Nucleus accumbens (tissue), 56 donors: ENCODE measurements around the gene PEAR1.
"Not testable (repeated sequence)": the region's sequence is repeated elsewhere in the genome, so short reads cannot be mapped to it uniquely, and the experiment has no call there.

ENCODE experiments used
- DNase-seq, 56 donors: peaks; one replicate each; lab custom pipeline; 2025; lab: John Stamatoyannopoulos, UW

PEAR1 gene

GRCh38 chr1:156912861-156913808 lies 19.6 kb downstream of the PEAR1 start:
- DNase-seq, result peak in 7 of 56 donors; percentile 4 to 37 (median 21)

DNA sequence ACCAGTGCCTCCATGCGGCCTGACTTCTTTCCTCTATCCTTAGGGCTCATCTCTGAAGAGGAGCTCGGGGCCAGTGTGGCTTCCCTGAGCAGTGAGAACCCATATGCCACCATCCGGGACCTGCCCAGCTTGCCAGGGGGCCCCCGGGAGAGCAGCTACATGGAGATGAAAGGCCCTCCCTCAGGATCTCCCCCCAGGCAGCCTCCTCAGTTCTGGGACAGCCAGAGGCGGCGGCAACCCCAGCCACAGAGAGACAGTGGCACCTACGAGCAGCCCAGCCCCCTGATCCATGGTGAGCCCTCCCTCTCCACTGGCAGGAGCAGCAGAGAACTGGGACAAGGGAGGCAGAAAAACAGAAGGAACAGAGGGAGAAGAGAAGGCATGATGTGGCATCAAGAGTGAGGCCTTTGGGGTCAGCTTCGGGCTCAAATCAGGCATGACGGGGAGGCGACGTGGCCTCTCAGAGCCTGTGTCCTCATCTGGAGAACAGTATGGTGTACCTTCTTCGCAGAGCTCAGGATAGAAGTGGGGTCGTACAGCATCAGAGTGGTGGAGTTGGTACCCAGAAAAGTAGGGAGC lies 20.4 kb downstream of the PEAR1 start:
- no peak for DNase-seq

DNA sequence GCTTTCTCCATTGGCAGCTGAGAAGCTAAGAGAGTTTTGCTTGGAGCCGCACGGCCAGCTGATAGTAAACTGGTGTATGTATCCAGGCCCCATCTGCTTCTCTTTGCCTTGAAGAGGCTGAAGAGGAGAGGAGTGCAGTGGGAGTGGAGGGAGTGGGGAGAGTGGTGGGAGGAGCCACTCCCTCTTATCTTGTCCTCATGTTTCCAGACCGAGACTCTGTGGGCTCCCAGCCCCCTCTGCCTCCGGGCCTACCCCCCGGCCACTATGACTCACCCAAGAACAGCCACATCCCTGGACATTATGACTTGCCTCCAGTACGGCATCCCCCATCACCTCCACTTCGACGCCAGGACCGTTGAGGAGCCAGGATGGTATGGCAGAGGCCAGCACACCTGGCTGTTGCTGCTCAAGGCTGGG lies 20.9 kb downstream of the PEAR1 start:
- DNase-seq, result no peak

GRCh38 chr1:156920233-156921052 lies 26.9 kb downstream of the PEAR1 start, which contains the start of gene LRRC71:
TSS of gene LRRC71 (plus strand) at chr1:156920632. CDS start at chr1:156920804, 172 bp downstream.
- DNase-seq, result peak in 35 of 56 donors; percentile 5 to 78 (median 27)

DNA sequence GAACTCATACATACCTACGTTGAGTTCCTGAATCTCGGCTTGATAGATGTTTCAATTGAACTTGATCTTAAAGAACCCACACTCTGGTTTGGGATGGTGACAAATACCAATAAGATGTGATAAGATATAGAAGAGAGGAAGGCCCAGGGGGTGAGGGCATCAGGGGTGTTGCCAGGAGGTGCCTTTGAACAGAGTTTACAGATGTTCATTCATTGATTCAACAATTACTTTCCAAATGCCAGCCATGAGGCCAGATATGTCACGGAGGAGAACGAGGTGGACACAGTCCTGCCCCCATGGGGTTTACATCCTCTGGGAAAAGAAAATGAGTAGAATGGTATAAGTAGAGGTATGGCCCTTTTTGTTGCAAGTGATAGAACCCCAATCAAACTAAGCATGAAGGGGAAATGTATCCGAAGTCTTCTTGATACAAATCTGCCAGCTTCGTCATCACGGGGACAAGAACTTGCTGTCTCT lies 27.6 kb downstream of the PEAR1 start:
- DNase-seq, result no peak

- DNase-seq, result no peak
These were observed 29.6 kb downstream of the PEAR1 start for GRCh38 chr1:156922986-156923669.

- DNase-seq, result peak in 1 of 56 donors; percentile 23
These were observed 30.4 kb downstream of the PEAR1 start for GRCh38 chr1:156923670-156924477.

- no peak for DNase-seq
These were observed 31.1 kb downstream of the PEAR1 start for GRCh38 chr1:156924478-156925153.

DNA sequence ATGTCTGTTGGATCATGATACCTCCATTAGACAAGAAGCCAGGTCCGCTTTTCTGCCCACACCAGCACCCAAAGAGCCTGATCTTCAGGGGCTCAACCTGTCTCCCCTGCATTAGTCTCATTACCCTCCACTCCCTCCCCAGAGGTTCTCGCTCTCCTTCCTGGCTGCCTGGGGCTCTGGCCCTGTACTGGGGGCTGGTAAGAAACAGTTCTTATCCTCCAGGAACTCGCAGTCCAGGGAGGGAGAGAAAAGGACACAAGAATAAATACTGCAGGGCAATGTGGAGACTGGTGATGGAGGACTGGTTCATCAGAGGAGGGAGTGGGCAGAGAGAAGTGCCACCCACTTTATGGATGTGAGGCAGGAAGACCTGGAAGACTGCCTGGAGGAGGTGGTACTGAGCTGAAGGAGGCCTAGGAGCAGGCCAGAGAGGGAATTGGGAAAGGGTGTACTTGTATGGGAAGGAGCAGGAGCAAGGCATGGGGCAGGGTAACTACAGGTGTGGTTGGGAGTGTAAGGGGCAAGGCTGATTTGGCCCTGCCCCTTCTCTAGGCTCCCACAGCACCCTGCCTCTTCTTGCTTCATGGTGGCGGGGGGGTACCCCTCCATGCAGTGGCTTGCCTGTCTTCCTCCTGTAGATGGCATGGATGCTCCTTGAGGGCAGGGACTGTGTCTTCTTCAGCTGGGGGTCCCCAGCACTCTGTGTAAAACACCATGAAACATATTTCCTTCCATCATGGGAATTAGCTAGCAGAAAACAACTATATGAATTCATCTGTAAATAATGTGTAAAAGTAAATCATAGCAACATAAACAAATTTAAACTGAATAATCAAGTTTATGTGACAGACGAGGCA lies 31.9 kb downstream of the PEAR1 start:
- DNase-seq, result no peak

GRCh38 chr1:156926175-156926574 lies 32.7 kb downstream of the PEAR1 start:
- DNase-seq, result no peak

GRCh38 chr1:156926695-156927094 lies 33.2 kb downstream of the PEAR1 start:
- DNase-seq, result not testable (repeated sequence)

DNA sequence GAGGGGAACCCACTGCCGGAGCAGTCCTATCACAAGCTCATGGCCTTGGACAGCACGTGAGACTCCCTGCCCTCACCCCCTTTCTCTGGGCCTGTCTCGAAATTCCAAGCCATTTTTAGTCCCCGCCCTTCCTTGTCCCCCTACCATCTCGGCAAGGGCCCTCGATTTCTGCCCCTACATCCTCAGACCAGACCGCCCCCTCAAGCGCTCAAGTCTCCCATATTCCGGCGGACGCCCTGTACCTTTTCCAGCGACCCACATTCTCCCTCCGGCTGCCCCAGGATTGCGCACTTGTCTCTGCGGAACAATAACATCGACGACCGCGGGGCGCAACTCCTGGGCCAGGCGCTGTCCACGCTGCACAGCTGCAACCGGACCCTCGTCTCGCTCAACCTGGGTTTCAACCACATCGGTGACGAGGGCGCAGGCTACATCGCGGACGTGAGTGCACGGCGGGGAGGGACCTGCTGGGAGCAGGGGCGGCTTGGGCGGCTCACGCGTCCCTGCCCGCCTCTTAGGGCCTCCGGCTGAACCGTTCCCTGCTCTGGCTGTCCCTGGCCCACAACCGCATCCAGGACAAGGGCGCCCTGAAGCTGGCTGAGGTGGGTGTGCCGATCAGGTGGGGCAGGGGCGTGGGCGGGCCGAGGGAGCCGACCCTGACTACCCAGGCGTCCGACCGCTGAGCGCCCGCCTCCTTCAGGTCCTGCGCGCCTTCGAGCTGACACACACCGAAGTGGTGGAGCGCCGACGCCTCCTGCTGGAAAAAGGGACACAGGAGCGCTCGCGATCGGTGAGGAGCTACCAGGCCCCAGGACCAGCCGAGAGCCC lies 33.9 kb downstream of the PEAR1 start:
- DNase-seq, result peak in 16 of 56 donors; percentile 3 to 58 (median 17)

- DNase-seq, result no peak
These were observed 34.6 kb downstream of the PEAR1 start for GRCh38 chr1:156928043-156928602.

- DNase-seq, result no peak
These were observed 36.2 kb downstream of the PEAR1 start for GRCh38 chr1:156929596-156930238.

DNA sequence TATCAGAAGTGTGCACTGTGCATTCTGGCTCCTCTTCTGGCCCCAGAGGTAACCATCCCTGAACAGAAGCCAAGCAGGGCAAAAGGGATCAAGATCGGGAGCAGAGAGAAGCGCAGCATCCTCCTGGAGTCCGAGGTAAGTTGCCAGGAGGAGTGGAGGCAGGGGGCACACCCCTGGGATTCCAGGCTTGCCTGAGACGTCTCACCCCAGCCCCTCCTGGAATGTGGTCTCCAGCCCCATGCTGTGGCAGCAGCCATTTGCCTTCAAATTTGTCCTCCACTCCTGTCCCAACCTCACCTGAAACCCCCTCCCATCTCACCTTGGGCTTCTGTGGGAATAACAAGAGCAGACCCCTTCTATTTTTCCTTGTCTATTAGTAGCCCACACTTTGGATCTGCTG lies 37.0 kb downstream of the PEAR1 start:
- no peak for DNase-seq
